ENCODE data around the gene SIGLEC10. TPM values are rescaled to one million over a fixed set of nuclear protein-coding genes. Genes with fewer than 3 reads are reported as not detected.
A peak's percentile ranks its signal among the peaks of the same experiment; 100 is the strongest.

SIGLEC10 gene
- total and polyA plus RNA-seq, 9 of the 15 experiments (the other 6 are each of a cell fraction or from before 2014, with no cell fraction given): 0.10 to 1.8 (median 0.82) TPM

DNA sequence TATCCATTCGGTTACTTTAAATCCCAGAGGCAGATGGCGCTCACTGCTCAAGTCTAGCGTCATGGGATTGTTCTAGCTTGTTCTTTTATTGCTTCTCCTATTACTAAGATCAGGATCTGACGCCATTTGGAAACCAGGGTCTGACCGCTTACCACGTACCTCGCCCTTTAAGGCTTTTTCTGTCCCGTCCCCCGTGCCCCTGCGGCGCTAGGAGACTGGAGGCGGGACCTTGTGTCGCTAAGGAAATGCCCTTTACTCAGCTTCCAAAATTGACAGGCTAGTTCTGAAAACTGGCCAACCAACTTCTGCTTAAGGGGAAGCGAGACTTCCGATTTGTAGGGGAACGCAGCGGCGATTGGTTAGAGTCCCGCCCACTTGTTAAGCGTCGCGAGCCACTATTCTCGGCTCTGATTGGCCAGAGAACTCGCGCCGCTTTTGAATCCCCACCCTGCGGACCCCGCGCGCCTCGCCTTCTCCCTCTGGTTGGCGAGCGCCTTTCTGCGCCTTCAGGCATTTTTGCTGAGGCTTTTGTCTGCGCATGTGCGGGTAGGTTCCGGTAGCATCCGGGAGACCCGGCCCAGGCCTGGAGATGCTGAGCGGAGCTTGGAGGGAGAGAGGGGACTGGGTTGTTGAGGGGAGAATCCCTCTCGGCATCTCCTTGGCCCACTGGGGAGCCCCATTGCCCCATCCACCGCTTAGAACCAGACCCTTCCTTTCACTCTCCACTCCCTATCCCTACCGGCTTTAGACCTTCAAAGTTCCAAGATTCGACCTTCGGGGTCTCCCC, 23.2 kb downstream of the SIGLEC10 start (continued):
- TF ChIP-seq MAZ (CRISPR knock-in tag; conservative IDR thresholded peaks at IDR 0.05 in 1 of 2, IDR thresholded peaks at IDR 0.05 in 1 of 2) (0 out of 4 replicates have a peak, but pooled peaks of 1 of the 2 experiments have one; percentile 24), RUNX1 (IDR thresholded peaks at IDR 0.05; ENCODE audit: low read depth) (no peak), RBM39 (optimal IDR thresholded peaks at IDR 0.05; ENCODE audit: low read depth, low read length) (peak; percentile 19), THAP7 (CRISPR knock-in tag; IDR thresholded peaks at IDR 0.05) (no peak), CTCF (IDR thresholded peaks at IDR 0.05 in 2 of 3, conservative IDR thresholded peaks at IDR 0.05 in 1 of 3; ENCODE audit: insufficient read depth in 2 of 3, low read depth in 1 of 3, low read length in 3 of 3) (peak in 2 of 3 experiments; percentile 23 to 36; a peak in 3 of 6 replicates), ZNF212 (CRISPR knock-in tag; IDR thresholded peaks at IDR 0.05) (no peak), ZBTB7A (IDR thresholded peaks at IDR 0.05; ENCODE audit: borderline replicate concordance, control insufficient read depth, low read depth, low read length) (peak; percentile 98), RFX1 (IDR thresholded peaks at IDR 0.05) (peak; percentile 97), CXXC5 (CRISPR knock-in tag; IDR thresholded peaks at IDR 0.05) (peak; percentile 98), ZNF561 (CRISPR knock-in tag; conservative IDR thresholded peaks at IDR 0.05) (no peak), ZKSCAN3 (CRISPR knock-in tag; IDR thresholded peaks at IDR 0.05) (no peak), MXD1 (CRISPR knock-in tag; IDR thresholded peaks at IDR 0.05; ENCODE audit: borderline replicate concordance, poor library complexity, severe bottlenecking) (no peak), MXI1 (IDR thresholded peaks at IDR 0.05; ENCODE audit: low read depth, low read length) (peak; percentile 93), ZNF780A (CRISPR knock-in tag; IDR thresholded peaks at IDR 0.05) (no peak), SUPT5H (IDR thresholded peaks at IDR 0.05) (peak; percentile 80), SRF (CRISPR knock-in tag; IDR thresholded peaks at IDR 0.05) (peak in 1 of 2 experiments; percentile 79; a peak in 1 of 4 replicates), ZNF644 (tag; IDR thresholded peaks at IDR 0.05; ENCODE audit: low read depth) (no peak), SAFB (IDR thresholded peaks at IDR 0.05; ENCODE audit: borderline replicate concordance, low read depth, low read length) (no peak), HDAC1 (IDR thresholded peaks at IDR 0.05) (peak in 1 of 2 experiments; percentile 65; a peak in 2 of 4 replicates), POLR2G (IDR thresholded peaks at IDR 0.05; ENCODE audit: low read depth, low read length) (peak; percentile 86), NCOA1 (IDR thresholded peaks at IDR 0.05; ENCODE audit: low read depth) (no peak), GABPA (tag; conservative IDR thresholded peaks at IDR 0.05; ENCODE audit: low read depth) (peak; percentile 93), SMARCC2 (IDR thresholded peaks at IDR 0.05; ENCODE audit: low read depth) (no peak), NR2F6 (CRISPR knock-in tag; IDR thresholded peaks at IDR 0.05) (no peak)

Measured in K562 (cell line).